Natural killer cell (primary cell): ENCODE measurements around the gene RAPGEF2. TPM values are rescaled to one million over a fixed set of nuclear protein-coding genes. Genes with fewer than 3 reads are reported as not detected.

Experiments
- ATAC-seq, 3 donors: fragments of 150-1000 bp in 2 of 3; fragments of 200-7000 bp in 1 of 3; cut with Tn5 transposase; 1 replicate in 1 of 3; 2 replicates in 2 of 3; pipeline ENCODE4 v1.10.0; 2021; ENCODE audit warnings: mild to moderate bottlenecking in 2 of 3, moderate library complexity in 2 of 3
- DNase-seq, 2 donors: peaks; one replicate each; pipeline versions ENCODE4 v3.0.0 to v3.0.0-alpha.2; 2013 to 2021; ENCODE audit warnings: mixed read lengths in 1 of 2
- H3K27ac ChIP-seq: one replicate; pipeline ENCODE4 v1.5.1; 2013; ENCODE audit warnings: mild to moderate bottlenecking, low read length
- H3K27me3 ChIP-seq: one replicate; pipeline ENCODE4 v1.6.1; 2013; ENCODE audit warnings: low read length; ENCODE audit not compliant: control insufficient read depth, insufficient read depth
- H3K36me3 ChIP-seq: one replicate; pipeline ENCODE4 v1.6.1; 2013; ENCODE audit warnings: low read length; ENCODE audit not compliant: control insufficient read depth, insufficient read depth
- H3K4me1 ChIP-seq: one replicate; pipeline ENCODE4 v1.6.1; 2013; ENCODE audit warnings: low read length; ENCODE audit not compliant: control insufficient read depth, insufficient read depth
- H3K4me3 ChIP-seq: one replicate; pipeline ENCODE4 v1.5.1; 2013; ENCODE audit warnings: low read length
- H3K9me3 ChIP-seq: one replicate; pipeline ENCODE4 v1.6.1; 2013; ENCODE audit warnings: low read length; ENCODE audit not compliant: control insufficient read depth, insufficient read depth
- H3K27ac Mint-ChIP-seq, 2 donors: one replicate each; pipeline ENCODE4 v1.8.0; 2022; ENCODE audit warnings: mild to moderate bottlenecking in 2 of 2, mixed read lengths in 2 of 2, moderate library complexity in 1 of 2
- H3K27me3 Mint-ChIP-seq, 2 donors: one replicate each; pipeline ENCODE4 v1.8.0; 2022; ENCODE audit warnings: low read depth in 2 of 2, mixed read lengths in 2 of 2
- H3K36me3 Mint-ChIP-seq: one replicate; pipeline ENCODE4 v1.8.0; 2022; ENCODE audit warnings: mixed read lengths
- H3K4me1 Mint-ChIP-seq, 2 donors: one replicate each; pipeline ENCODE4 v1.8.0; 2022; ENCODE audit warnings: mixed read lengths in 2 of 2
- H3K4me3 Mint-ChIP-seq: one replicate; pipeline ENCODE4 v1.8.0; 2022; ENCODE audit warnings: mild to moderate bottlenecking, moderate library complexity, mixed read lengths
- H3K9me3 Mint-ChIP-seq, 2 donors: one replicate each; pipeline ENCODE4 v1.8.0; 2022; ENCODE audit warnings: mixed read lengths in 2 of 2
- CTCF ChIP-seq: fragments of 200-600 bp; IDR thresholded peaks from one replicate; pipeline ENCODE4 v1.8.0; 2022; ENCODE audit warnings: antibody characterized with exemption
- WGBS: methylation state at CpG from one replicate; pipeline ENCODE4 v1.1.7; 2013; ENCODE audit warnings: missing lambda C conversion rate; ENCODE audit not compliant: insufficient coverage; 5-methylcytosine and 5-hydroxymethylcytosine counted together
- intact Hi-C: fragments of 100-400 bp; cut with micrococcal nuclease; formaldehyde crosslinking; loops from one replicate; pipeline ENCODE4 v1.14.2; 2022
- total RNA-seq, 4 donors: library from RNA; stranded (reverse); fragments of 120-200 nt in 1 of 4; gene quantifications; one replicate each; pipeline versions ENCODE4 v1.2.3 to v1.2.4, GENCODE V29; 2013 to 2022

RAPGEF2 gene
- total RNA-seq, 3 donors from 2014 or later (not counting 1 experiment from before 2014, with no cell fraction given), result 21.9 to 55.6 (median 27.6) TPM

GRCh38 chr4:159383562-159383931 is 280.7 kb downstream of the RAPGEF2 start:
- Mint-ChIP-seq H3K27me3 (peaks cover 0 to 13% of the 10 kb centered on the region in 2 donors), H3K9me3 (peaks cover 5 to 7% of the 10 kb centered on the region in 2 donors), H3K4me3 (no peak overlapping the region), H3K27ac (no peak overlapping the region), H3K4me1 (no peaks in the 10 kb centered on the region), H3K36me3 (peaks cover 7% of the 10 kb centered on the region)
- no peak for TF ChIP-seq CTCF
- Histone ChIP-seq H3K27me3 (no peaks in the 10 kb centered on the region), H3K4me1 (no peaks in the 10 kb centered on the region), H3K36me3 (no peaks in the 10 kb centered on the region), H3K27ac (no peak overlapping the region), H3K4me3 (no peak overlapping the region), H3K9me3 (no peaks in the 10 kb centered on the region)
- 85% methylated on average over 3 of the region's 3 CpGs for WGBS
- intact Hi-C loops, result no loop called here
- no peak for ATAC-seq
- DNase-seq, result no peak

- Histone ChIP-seq H3K36me3 (no peaks in the 10 kb centered on the region), H3K9me3 (no peaks in the 10 kb centered on the region), H3K4me1 (no peaks in the 10 kb centered on the region), H3K27ac (no peak overlapping the region), H3K27me3 (no peaks in the 10 kb centered on the region), H3K4me3 (no peak overlapping the region)
- ATAC-seq (no peak), DNase-seq (no peak)
- H3K4me3 Mint-ChIP-seq, result no peak overlapping the region
- no peak overlapping the region for H3K27ac Mint-ChIP-seq
- peaks cover 0 to 13% of the 10 kb centered on the region in 2 donors for H3K27me3 Mint-ChIP-seq
- intact Hi-C loops, result no loop called here
- H3K36me3 Mint-ChIP-seq, result peaks cover 7% of the 10 kb centered on the region
- peaks cover 5 to 7% of the 10 kb centered on the region in 2 donors for H3K9me3 Mint-ChIP-seq
- H3K4me1 Mint-ChIP-seq, result no peaks in the 10 kb centered on the region
- TF ChIP-seq CTCF, result no peak
Measured at GRCh38 chr4:159384017-159384416, 281.1 kb downstream of the RAPGEF2 start.

DNA sequence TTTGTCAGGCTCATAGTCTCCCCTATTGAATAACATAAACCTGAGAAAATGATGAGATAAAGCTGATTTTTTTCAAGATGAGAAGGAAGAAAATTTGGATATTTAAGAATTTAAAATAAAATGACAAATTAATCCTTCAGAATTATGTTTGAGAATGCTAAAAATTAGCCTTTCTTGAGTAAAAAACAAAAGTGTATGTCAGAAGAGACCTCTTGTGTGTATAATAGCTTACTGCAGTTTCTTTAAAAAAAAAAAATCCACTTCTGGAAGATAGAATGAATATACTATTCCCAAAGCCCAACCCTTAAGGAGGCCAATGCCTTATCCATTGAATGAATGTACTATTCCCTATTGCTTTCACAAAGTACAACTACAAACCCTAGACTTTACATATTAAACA is 281.8 kb downstream of the RAPGEF2 start:
- intact Hi-C loops, result no loop called here
- no peak overlapping the region for H3K4me3 Mint-ChIP-seq
- TF ChIP-seq CTCF, result no peak
- no peaks in the 10 kb centered on the region for H3K27me3 ChIP-seq
- DNase-seq (no peak), ATAC-seq (no peak)
- peaks cover 5 to 7% of the 10 kb centered on the region in 2 donors for H3K9me3 Mint-ChIP-seq
- no peaks in the 10 kb centered on the region for H3K4me1 Mint-ChIP-seq
- H3K27ac ChIP-seq, result no peak overlapping the region
- no peaks in the 10 kb centered on the region for H3K9me3 ChIP-seq
- no peaks in the 10 kb centered on the region for H3K36me3 ChIP-seq
- no peaks in the 10 kb centered on the region for H3K4me1 ChIP-seq
- H3K36me3 Mint-ChIP-seq, result peaks cover 7% of the 10 kb centered on the region
- H3K27ac Mint-ChIP-seq, result no peak overlapping the region
- no peak overlapping the region for H3K4me3 ChIP-seq
- peaks cover 0 to 12% of the 10 kb centered on the region in 2 donors for H3K27me3 Mint-ChIP-seq

GRCh38 chr4:159386620-159387019 is 283.7 kb downstream of the RAPGEF2 start:
- no peaks in the 10 kb centered on the region for H3K27me3 Mint-ChIP-seq
- no peaks in the 10 kb centered on the region for H3K4me1 Mint-ChIP-seq
- intact Hi-C loops, result no loop called here
- no peak for TF ChIP-seq CTCF
- ATAC-seq, result no peak
- Histone ChIP-seq H3K36me3 (no peaks in the 10 kb centered on the region), H3K27me3 (no peaks in the 10 kb centered on the region), H3K27ac (no peak overlapping the region), H3K4me3 (no peak overlapping the region), H3K9me3 (no peaks in the 10 kb centered on the region), H3K4me1 (no peaks in the 10 kb centered on the region)
- DNase-seq, result no peak
- peaks cover 7% of the 10 kb centered on the region for H3K36me3 Mint-ChIP-seq
- WGBS, result 71% methylated on average over 1 of the region's 1 CpG
- peaks cover 5 to 7% of the 10 kb centered on the region in 2 donors for H3K9me3 Mint-ChIP-seq
- no peak overlapping the region for H3K27ac Mint-ChIP-seq
- no peak overlapping the region for H3K4me3 Mint-ChIP-seq
